SW 1271 (cell line): ENCODE data around the gene TTLL5.

Experiments
- DNase-seq, 2 experiments: peaks; one replicate each; lab custom pipeline; 2025; lab: John Stamatoyannopoulos, UW

TTLL5 gene

GRCh38 chr14:75993567-75994041 lies 332.6 kb downstream of the TTLL5 start:
- DNase-seq: no peak

- no peak for DNase-seq
Observed at GRCh38 chr14:75995372-75996041, 334.5 kb downstream of the TTLL5 start.

- no peak for DNase-seq
Observed at GRCh38 chr14:75996488-75996887, 335.4 kb downstream of the TTLL5 start.

- no peak for DNase-seq
Observed at GRCh38 chr14:75999511-76000190, 338.6 kb downstream of the TTLL5 start.

- DNase-seq: no peak
Observed at GRCh38 chr14:76002383-76002782, 341.3 kb downstream of the TTLL5 start.
